NCI-H2171 treated with DMSO at 0.1 percent for 48 hours (cell line): ENCODE measurements around the gene NRN1.

Experiments used
- DNase-seq: peaks from one replicate; lab custom pipeline; 2025; lab: John Stamatoyannopoulos, UW

NRN1 gene

GRCh38 chr6:6002005-6002847, 4.5 kb downstream of the NRN1 start:
- no peak for DNase-seq

- no peak for DNase-seq
Measured at GRCh38 chr6:6001443-6001842, 5.3 kb downstream of the NRN1 start.

- DNase-seq = no peak
Measured at GRCh38 chr6:5999688-6000608, 6.8 kb downstream of the NRN1 start.

GRCh38 chr6:5998711-5999687, 7.7 kb downstream of the NRN1 start:
- peak; percentile 8 for DNase-seq

- no peak for DNase-seq
Measured at GRCh38 chr6:5998236-5998635, 8.5 kb downstream of the NRN1 start.

GRCh38 chr6:5997420-5997987, 9.2 kb downstream of the NRN1 start:
- no peak for DNase-seq

- peak; percentile 43 for DNase-seq
Measured at GRCh38 chr6:5996714-5997419, 9.9 kb downstream of the NRN1 start.

GRCh38 chr6:5995949-5996713, 10.6 kb downstream of the NRN1 start:
- DNase-seq = peak; percentile 68

GRCh38 chr6:5995658-5995948, 11.1 kb downstream of the NRN1 start:
- no peak for DNase-seq

- DNase-seq = no peak
Measured at GRCh38 chr6:5994999-5995657, 11.6 kb downstream of the NRN1 start.

- DNase-seq = no peak
Measured at GRCh38 chr6:5994234-5994998, 12.3 kb downstream of the NRN1 start.

GRCh38 chr6:5992551-5993225, 14.0 kb downstream of the NRN1 start:
- no peak for DNase-seq

GRCh38 chr6:5990786-5991185, 15.9 kb downstream of the NRN1 start:
- DNase-seq = no peak

GRCh38 chr6:5989141-5989723, 17.5 kb downstream of the NRN1 start:
- DNase-seq = no peak

GRCh38 chr6:5986861-5987260, 19.9 kb downstream of the NRN1 start:
- no peak for DNase-seq

GRCh38 chr6:5984150-5985089, 22.3 kb downstream of the NRN1 start:
- DNase-seq = no peak
